Cardiac muscle cell (in vitro differentiated cells and primary cell): Measurements from ENCODE around the gene COG4. TPM values are rescaled to one million over a fixed set of nuclear protein-coding genes. Genes with fewer than 3 reads are reported as not detected.

Experiments used
- DNase-seq, 2 donors: peaks; one replicate each; pipeline versions ENCODE4 v3.0.0 to v3.0.0-alpha.2; 2010 to 2017; ENCODE audit warnings: low read depth in 1 of 2, low spot score in 1 of 2
- H3K27ac ChIP-seq: fragments of 200-600 bp; sonication (generic); 2 replicates; pipeline ENCODE4 v1.5.1; 2016
- H3K27me3 ChIP-seq: fragments of 200-600 bp; sonication (generic); 2 replicates; pipeline ENCODE4 v1.6.0; 2016; ENCODE audit warnings: control low read depth
- H3K36me3 ChIP-seq: fragments of 200-600 bp; sonication (generic); 2 replicates; pipeline ENCODE4 v1.5.1; 2016; ENCODE audit warnings: control low read depth
- H3K4me1 ChIP-seq: fragments of 200-600 bp; sonication (generic); 2 replicates; pipeline ENCODE4 v1.8.1; 2017; ENCODE audit warnings: low read depth, mild to moderate bottlenecking, mixed run types
- H3K4me3 ChIP-seq: fragments of 200-600 bp; sonication (generic); 2 replicates; pipeline ENCODE4 v1.5.1; 2016; ENCODE audit warnings: mild to moderate bottlenecking
- H3K9me3 ChIP-seq: fragments of 200-600 bp; sonication (generic); 2 replicates; pipeline ENCODE4 v1.5.1; 2017; ENCODE audit warnings: low read depth, mild to moderate bottlenecking, control low read depth
- CTCF ChIP-seq: IDR thresholded peaks from 2 replicates; pipeline ENCODE4 v1.5.1; 2012; ENCODE audit warnings: low read depth, mild to moderate bottlenecking, low read length
- polyA plus RNA-seq: library from polyadenylated mRNA; unstranded; fragments of >200 nt; fragmentation: Nextera tagmentation; extraction: Ambion mirVana; gene quantifications from 2 replicates; pipeline ENCODE4 v1.2.1, GENCODE V29; 2016
- total RNA-seq: library from RNA; depleted of rRNA; stranded (reverse); fragments of >200 nt; gene quantifications from 2 replicates; pipeline ENCODE4 v1.2.3, GENCODE V29; 2016

Gene COG4
- total and polyA plus RNA-seq, 2 experiments from 2014 or later = 67.6 to 77.3 TPM

DNA sequence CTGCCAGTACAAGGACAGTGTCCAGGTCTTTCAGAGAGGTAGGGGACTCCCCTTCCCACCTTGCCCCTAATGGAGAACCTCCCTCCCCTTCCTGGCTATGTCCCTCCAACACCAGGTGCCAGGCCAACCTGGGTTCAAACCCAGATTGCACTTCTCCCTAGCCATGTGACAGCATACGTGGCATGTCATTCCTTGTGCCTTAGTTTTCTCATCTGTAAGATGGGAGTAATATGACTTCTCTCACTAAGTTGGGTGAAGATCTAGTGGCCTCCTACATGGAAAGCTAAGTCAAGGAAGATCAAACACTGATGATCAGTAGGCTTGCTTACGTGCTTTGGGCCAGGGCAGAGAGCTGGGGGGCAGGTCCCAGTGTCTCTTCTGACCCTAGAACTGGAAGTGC lies 60.1 kb downstream of the COG4 start:
- no peak overlapping the region for H3K4me3 ChIP-seq
- no peak for DNase-seq
- no peaks in the 10 kb centered on the region for H3K4me1 ChIP-seq
- no peaks in the 10 kb centered on the region for H3K9me3 ChIP-seq
- TF ChIP-seq CTCF = no peak
- no peak overlapping the region for H3K27ac ChIP-seq
- no peaks in the 10 kb centered on the region for H3K27me3 ChIP-seq
- peaks cover 3% of the 10 kb centered on the region for H3K36me3 ChIP-seq

- TF ChIP-seq CTCF = no peak
- no peaks in the 10 kb centered on the region for H3K4me1 ChIP-seq
- H3K36me3 ChIP-seq = peaks cover 3% of the 10 kb centered on the region
- DNase-seq = peak; percentile 23 to 29
- H3K27me3 ChIP-seq = no peaks in the 10 kb centered on the region
- H3K9me3 ChIP-seq = no peaks in the 10 kb centered on the region
- H3K4me3 ChIP-seq = no peak overlapping the region
- peak overlapping the region; percentile 14 for H3K27ac ChIP-seq
Observed at GRCh38 chr16:70460737-70461261, 62.6 kb downstream of the COG4 start.

GRCh38 chr16:70457446-70458166 lies 65.7 kb downstream of the COG4 start:
- no peak for DNase-seq
- Histone ChIP-seq H3K4me3 (no peak overlapping the region), H3K36me3 (no peaks in the 10 kb centered on the region), H3K27me3 (no peaks in the 10 kb centered on the region), H3K9me3 (no peaks in the 10 kb centered on the region), H3K4me1 (peaks cover 8% of the 10 kb centered on the region), H3K27ac (no peak overlapping the region)
- TF ChIP-seq CTCF = no peak

GRCh38 chr16:70455910-70456309 lies 67.4 kb downstream of the COG4 start:
- Histone ChIP-seq H3K27me3 (no peaks in the 10 kb centered on the region), H3K4me3 (no peak overlapping the region), H3K27ac (no peak overlapping the region), H3K36me3 (no peaks in the 10 kb centered on the region), H3K4me1 (peaks cover 8% of the 10 kb centered on the region), H3K9me3 (no peaks in the 10 kb centered on the region)
- TF ChIP-seq CTCF = no peak
- DNase-seq = no peak

- peak; percentile 72 to 88 for DNase-seq
- peak within 1 kb of the TSS; percentile 100 for H3K27ac ChIP-seq
- H3K4me1 ChIP-seq = peaks cover 8% of the 10 kb centered on the region
- no peaks in the 10 kb centered on the region for H3K9me3 ChIP-seq
- no peaks in the 10 kb centered on the region for H3K27me3 ChIP-seq
- TF ChIP-seq CTCF = no peak
- H3K36me3 ChIP-seq = no peaks in the 10 kb centered on the region
- peak within 1 kb of the TSS; percentile 54 for H3K4me3 ChIP-seq
Observed at GRCh38 chr16:70454222-70455034, 68.9 kb downstream of the COG4 start, which contains the start of gene FCSK. TSS of gene FCSK (plus strand) at chr16:70454595. CDS start at chr16:70463191, 8,596 bp downstream.
